ENCODE data around the gene CFB. TPM values are rescaled to one million over a fixed set of nuclear protein-coding genes. Genes with fewer than 3 reads are reported as not detected.
"Not testable (repeated sequence)": the region's sequence is repeated elsewhere in the genome, so short reads cannot be mapped to it uniquely, and the experiment has no call there.

CFB gene
- polyA plus RNA-seq, 4 donors = 6.5 to 22.2 (median 7.1) TPM

DNA sequence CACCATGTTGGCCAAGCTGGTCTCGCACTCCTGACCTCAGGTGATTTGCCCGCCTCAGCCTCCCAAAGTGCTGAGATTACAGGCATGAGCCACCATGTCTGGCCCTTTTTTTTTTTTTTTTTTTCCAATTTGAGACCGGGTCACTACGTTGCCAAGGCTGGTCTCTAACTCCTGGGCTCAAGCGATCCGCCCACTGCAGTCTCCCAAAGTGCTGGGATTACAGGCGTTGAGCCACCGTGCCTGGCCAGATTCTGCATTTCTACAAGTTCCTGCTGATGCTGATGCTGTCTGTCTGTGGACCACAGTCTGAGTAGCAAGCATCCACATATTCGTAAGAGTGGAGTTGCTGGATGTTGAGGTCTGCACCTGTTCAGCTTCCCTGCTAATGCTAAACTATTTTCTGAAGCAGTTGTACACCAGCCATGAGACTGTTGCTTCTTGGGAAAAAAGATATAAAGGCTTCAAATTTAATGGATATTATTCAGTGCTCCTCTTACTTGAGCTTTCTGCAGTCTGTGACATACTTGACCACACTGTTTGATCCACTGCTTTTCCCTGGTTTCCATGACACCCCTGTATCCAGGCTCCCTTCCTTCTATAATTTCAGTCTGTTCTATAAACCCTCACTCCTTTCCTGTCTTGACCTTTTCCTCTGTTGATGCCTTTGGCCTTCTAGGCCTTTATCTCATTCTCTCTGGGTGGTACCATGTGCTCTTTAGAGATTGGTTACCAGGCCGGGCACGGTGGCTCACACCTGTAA, 33.9 kb upstream of the CFB start:
- no peak for DNase-seq (ENCODE audit: low read depth in 4 of 4, low spot score in 2 of 4)

GRCh38 chr6:31915351-31915750, 30.5 kb upstream of the CFB start:
- DNase-seq (ENCODE audit: low read depth in 4 of 4, low spot score in 2 of 4) = no peak

DNA sequence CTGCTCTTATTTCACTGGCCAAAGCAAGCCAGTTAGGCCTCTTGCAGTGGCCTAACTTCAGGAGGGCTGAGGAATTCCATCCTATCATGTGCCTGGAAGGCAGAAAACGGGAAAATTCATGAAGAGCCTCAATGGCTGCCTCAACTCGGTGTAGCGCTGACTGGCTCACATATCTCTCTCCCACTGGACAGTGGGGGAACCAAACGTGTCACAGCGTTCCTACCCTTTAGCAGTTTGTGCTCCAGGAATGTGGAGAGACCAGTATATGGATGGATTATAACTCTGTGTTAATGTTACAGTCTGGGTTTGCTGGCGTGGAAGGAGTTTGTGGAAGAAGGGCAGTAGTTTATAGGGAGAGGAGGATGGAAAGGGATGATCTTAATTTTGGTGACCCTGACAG, 30.1 kb upstream of the CFB start:
- DNase-seq (ENCODE audit: low read depth in 4 of 4, low spot score in 2 of 4) = no peak

DNA sequence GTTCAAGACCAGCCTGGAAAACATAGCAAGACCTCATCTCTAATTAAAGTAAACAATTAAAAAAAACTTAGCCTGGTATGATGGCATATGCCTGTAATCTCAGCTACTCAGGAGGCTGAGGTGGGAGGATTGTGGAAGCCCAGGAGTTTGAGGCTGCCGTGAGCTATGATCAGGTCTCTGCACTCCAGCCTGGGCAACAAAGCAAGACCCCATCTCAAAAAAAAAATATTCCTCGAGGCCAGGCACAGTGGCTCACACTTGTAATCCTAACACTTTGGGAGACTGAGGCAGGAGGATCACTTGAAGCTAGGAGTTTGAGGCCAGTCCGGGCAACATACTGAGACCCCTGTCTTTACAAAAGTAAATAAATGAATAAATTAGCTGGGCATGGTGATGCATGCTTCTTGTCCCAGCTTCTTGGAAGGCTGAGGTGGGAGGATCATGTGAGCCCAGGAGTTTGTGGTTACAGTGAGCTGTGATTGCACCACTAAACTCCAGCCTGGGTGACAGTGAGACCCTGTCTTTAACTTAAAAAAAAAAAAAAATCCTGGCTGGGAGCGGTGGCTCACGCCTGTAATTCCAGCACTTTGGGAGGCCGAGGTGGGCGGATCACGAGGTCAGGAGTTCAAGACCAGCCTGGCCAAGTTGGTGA, 27.7 kb upstream of the CFB start:
- no peak for DNase-seq (ENCODE audit: low read depth in 4 of 4, low spot score in 2 of 4)

- DNase-seq (ENCODE audit: low read depth in 4 of 4, low spot score in 2 of 4) = no peak
These were observed 26.1 kb upstream of the CFB start for GRCh38 chr6:31919624-31920303.

- no peak for DNase-seq (ENCODE audit: low read depth in 4 of 4, low spot score in 2 of 4)
These were observed 25.1 kb upstream of the CFB start for GRCh38 chr6:31920811-31921210.

DNA sequence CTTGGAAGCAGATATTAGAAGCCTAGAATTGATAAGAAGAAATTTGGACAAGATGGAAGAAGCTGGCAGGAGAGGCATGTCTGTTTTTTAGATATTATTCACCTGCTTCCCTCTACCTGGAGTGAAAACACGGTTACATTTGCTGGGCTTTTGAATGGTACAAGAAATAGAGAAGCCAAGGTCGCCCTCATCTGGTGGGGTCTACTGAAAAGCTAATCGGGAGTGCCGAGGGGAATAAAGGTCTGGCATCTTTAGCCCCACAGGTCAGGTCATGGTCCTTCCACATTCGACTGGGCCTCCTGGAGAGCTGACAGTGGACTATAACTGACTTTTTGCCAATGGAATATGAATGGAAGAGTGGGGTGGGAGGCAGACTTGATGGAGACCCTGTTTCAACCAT, 23.0 kb upstream of the CFB start:
- no peak for DNase-seq (ENCODE audit: low read depth in 4 of 4, low spot score in 2 of 4)

DNA sequence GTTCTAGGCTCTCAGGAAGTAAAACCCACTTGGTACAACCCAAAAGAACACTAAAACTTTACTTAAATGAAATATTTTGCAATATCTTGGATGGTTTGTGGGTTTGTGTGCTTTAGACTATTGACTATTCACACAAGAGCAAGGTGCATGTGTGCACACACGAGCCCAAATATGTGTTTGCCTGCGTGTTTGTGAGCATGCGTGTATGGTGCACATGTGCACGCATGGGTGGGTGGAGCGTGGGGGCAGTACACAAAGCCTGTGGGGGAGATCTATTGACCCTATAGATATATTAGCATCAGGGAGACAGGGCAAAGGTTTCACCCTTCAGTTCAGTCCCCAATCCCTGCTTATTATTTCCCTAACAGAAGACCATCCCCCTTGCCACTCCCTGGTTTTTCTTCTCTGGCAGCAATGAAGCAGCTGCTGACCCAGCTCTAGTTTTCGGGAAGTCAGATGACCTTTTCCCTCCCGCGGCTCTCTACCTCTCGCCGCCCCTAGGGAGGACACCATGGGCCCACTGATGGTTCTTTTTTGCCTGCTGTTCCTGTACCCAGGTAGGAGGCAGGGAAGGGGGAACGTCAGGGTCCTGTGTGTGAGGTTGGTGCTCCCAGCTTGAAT, 18.5 kb upstream of the CFB start, which contains the start of gene C2:
Gene C2 (plus strand): TSS at position 476 of the 621 bp plus-strand sequence. CDS start 36 bp downstream, at position 512.
- DNase-seq (ENCODE audit: low read depth in 4 of 4, low spot score in 2 of 4) = no peak

- DNase-seq (ENCODE audit: low read depth in 4 of 4, low spot score in 2 of 4) = no peak
These were observed 17.8 kb upstream of the CFB start for GRCh38 chr6:31927863-31928671.

DNA sequence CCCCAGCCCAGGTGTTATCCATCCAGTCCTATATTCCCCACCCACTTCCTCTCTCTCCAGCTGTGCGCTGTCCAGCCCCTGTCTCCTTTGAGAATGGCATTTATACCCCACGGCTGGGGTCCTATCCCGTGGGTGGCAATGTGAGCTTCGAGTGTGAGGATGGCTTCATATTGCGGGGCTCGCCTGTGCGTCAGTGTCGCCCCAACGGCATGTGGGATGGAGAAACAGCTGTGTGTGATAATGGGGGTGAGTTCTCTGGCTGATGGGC, 17.3 kb upstream of the CFB start:
- no peak for DNase-seq (ENCODE audit: low read depth in 4 of 4, low spot score in 2 of 4)

DNA sequence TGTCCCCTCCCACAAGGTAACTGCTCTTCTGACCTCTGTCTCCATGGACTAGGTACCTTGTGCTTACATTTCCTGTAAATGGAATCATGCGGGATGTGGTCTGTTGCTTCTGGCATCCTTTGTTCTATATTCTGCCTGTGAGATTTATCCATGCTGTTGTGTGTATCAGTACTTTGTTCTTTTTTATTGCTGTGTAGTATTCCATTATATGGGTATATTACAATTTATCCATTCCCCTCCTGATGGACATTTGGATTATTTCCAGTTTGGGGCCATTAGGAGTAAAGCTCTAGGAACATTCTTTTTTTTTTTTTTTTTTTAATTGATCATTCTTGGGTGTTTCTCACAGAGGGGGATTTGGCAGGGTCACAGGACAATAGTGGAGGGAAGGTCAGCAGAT, 14.9 kb upstream of the CFB start:
- DNase-seq (ENCODE audit: low read depth in 4 of 4, low spot score in 2 of 4) = no peak

DNA sequence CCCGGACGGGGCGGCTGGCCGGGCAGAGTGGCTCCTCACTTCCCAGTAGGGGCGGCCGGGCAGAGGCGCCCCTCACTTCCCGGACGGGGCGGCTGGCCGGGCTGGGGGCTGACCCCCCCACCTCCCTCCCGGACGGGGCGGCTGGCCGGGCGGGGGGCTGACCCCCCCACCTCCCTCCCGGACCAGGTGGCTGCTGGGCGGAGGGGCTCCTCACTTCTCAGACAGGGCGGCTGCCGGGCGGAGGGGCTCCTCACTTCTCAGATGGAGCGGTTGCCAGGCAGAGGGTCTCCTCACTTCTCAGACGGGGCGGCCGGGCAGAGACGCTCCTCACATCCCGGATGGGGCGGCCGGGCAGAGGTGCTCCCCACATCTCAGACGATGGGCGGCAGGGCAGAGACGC, 13.8 kb upstream of the CFB start:
- not testable (repeated sequence) for DNase-seq (ENCODE audit: low read depth in 4 of 4, low spot score in 2 of 4)

GRCh38 chr6:31933537-31933936, 12.4 kb upstream of the CFB start:
- no peak for DNase-seq (ENCODE audit: low read depth in 4 of 4, low spot score in 2 of 4)

- DNase-seq (ENCODE audit: low read depth in 4 of 4, low spot score in 2 of 4) = no peak
These were observed 10.9 kb upstream of the CFB start for GRCh38 chr6:31935021-31935420.

- DNase-seq (ENCODE audit: low read depth in 4 of 4, low spot score in 2 of 4) = no peak
These were observed 10.1 kb upstream of the CFB start for GRCh38 chr6:31935823-31936222.

- no peak for DNase-seq (ENCODE audit: low read depth in 4 of 4, low spot score in 2 of 4)
These were observed 5.6 kb upstream of the CFB start for GRCh38 chr6:31940256-31940664.

- no peak for DNase-seq (ENCODE audit: low read depth in 4 of 4, low spot score in 2 of 4)
These were observed 2.2 kb upstream of the CFB start for GRCh38 chr6:31943742-31944141.

- no peak for DNase-seq (ENCODE audit: low read depth in 4 of 4, low spot score in 2 of 4)
These were observed 765 bp upstream of the CFB start for GRCh38 chr6:31945154-31945506.

- no peak for DNase-seq (ENCODE audit: low read depth in 4 of 4, low spot score in 2 of 4)
These were observed 533 bp downstream of the CFB start for GRCh38 chr6:31946370-31946885.

- DNase-seq (ENCODE audit: low read depth in 4 of 4, low spot score in 2 of 4) = no peak
These were observed 1.3 kb downstream of the CFB start for GRCh38 chr6:31947070-31947675.
